ELF-1 (cell line): ENCODE results near the gene NFE2.
"Not testable (repeated sequence)": the region's sequence is repeated elsewhere in the genome, so short reads cannot be mapped to it uniquely, and the experiment has no call there.

Experiments
- DNase-seq: peaks from one replicate; pipeline ENCODE4 v3.0.0-alpha.2; 2016; ENCODE audit warnings: low read depth, low spot score

The NFE2 gene

GRCh38 chr12:54300732-54301427 is at the start of gene NFE2:
Gene NFE2 (minus strand): TSS chr12:54301015. CDS start chr12:54295248, 5,767 bp downstream.
- peak; percentile 98 for DNase-seq

- DNase-seq = no peak
These were observed 48.9 kb upstream of the NFE2 start for GRCh38 chr12:54349679-54350078.

DNA sequence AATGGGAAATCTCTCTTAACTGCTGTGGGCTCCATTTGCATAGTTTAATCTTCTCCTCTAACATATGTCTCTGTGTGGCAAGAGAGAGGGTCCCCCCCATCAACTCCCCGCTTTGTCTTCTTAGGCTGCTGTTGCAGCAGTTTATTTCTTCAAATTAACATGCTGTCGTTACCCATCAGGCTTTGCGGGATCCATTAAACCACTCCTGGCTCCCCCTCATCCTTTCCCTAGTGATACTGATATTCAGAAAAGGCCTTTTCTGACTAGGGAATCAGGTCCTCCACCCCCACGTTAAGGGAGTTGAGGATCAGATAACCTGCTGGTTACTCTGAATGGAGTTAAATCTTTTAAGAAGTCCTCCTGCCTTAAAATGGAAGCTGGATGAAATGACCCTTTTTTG is 48.2 kb upstream of the NFE2 start:
- DNase-seq = no peak

GRCh38 chr12:54341378-54342300 is 40.8 kb upstream of the NFE2 start:
- no peak for DNase-seq

- no peak for DNase-seq
These were observed 40.0 kb upstream of the NFE2 start for GRCh38 chr12:54340846-54341245.

DNA sequence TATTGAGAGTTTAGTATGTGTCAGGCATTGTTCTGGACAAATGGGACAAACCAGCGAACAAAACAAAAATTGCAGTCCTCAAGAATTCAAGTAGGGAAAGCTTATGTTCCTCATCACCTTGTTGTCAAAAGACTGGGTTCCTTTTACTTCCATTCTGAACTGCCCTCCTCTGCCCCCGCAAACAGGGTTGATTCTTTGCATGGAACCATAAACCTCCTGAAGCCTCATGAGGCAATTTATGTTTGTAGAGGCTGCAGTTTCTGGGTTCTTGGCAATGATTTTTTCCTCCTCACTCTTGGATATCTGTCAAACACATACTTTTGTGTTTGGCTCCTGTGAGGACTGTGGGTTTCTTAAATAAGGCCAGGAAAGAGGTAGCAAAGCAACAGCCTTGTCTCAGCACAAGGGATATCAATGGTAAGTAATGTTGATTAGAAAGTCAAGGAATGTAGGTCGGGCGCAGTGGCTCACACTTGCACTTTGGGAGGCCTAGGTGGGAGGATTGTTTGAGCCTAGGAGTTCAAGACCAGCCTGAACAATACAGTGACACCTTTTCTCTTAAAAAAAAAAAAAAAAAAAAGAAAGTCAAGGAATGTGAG is 38.0 kb upstream of the NFE2 start:
- no peak for DNase-seq

DNA sequence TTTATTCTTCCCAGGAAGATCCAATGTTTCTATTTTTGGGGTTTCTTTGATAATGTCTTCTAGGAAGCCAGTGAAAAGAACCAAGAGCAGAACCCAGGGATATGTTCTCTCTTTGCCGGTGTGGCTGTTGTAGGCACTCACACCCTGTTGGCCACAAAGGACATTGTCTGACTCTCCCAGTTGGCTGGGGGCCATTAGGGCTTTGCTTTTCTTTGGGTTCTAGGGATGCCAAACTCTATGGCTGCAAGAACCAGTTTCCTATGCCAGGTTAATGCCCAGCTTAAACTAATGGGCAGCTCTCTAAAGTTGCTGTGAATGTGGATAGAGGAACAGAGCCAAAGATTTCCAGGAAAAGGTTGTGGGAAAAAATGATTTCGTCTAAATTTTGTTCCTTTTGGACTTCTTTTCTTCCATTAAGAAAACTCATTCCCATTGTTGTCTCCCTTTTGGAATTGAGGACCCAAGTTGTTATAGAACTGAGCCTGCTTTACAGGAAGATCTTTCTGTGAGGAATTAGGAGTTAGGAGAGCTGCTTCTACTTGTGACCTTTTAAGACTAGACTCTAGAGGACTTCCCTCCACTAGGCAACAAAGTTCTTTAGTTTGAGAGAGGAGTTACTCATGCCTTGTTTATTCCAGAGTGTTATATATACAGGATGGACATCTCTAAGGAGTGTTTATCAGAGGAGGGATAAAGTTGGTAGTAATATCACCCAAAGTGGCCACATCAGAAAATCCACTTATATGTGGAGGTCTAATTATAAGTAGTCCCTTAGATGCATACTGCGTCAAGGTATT is 37.2 kb upstream of the NFE2 start:
- no peak for DNase-seq

- DNase-seq = no peak
These were observed 36.5 kb upstream of the NFE2 start for GRCh38 chr12:54337280-54337842.

- DNase-seq = no peak
These were observed 32.7 kb upstream of the NFE2 start for GRCh38 chr12:54333420-54334034.

- DNase-seq = no peak
These were observed 30.6 kb upstream of the NFE2 start for GRCh38 chr12:54331461-54331860.

DNA sequence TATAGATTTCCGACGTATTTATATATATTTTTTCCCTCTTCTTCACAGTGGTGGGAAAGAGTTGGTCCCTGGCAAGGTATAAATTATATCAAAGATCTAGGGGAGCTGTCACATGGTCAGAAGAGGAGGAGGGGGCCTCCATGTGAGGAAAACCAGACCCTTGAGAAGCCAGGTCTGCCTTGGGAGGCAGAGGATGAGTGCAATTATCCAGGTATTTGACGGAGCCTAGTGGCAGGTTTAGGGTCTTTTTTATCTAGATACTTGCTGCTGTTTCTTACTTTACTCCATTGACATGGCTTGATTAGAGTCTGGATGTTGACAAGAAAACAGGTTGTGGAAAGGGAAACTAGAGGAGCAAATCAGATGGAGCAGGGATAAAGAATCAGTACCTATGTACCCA is 29.6 kb upstream of the NFE2 start:
- peak; percentile 55 for DNase-seq

DNA sequence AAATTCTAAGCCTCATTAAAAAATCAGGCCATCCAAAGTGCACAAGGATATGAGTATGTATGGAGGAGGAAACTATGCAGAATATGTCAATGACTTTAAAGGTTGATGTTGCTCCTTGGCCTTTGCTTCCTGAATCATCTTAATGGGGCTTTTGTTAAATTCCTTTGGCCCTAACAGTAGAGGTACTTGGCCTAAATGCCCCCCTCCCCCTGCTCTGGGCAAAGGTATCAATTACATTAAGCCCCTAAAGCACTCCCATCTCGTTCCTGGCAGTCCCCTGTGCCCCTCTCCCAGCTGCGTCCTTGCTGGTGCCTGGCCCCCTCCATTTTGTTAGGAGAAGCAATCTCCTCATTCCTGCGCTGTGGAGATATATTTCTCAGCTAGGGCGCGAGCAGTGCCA is 28.9 kb upstream of the NFE2 start:
- no peak for DNase-seq

- no peak for DNase-seq
These were observed 28.0 kb upstream of the NFE2 start for GRCh38 chr12:54328595-54329337.

DNA sequence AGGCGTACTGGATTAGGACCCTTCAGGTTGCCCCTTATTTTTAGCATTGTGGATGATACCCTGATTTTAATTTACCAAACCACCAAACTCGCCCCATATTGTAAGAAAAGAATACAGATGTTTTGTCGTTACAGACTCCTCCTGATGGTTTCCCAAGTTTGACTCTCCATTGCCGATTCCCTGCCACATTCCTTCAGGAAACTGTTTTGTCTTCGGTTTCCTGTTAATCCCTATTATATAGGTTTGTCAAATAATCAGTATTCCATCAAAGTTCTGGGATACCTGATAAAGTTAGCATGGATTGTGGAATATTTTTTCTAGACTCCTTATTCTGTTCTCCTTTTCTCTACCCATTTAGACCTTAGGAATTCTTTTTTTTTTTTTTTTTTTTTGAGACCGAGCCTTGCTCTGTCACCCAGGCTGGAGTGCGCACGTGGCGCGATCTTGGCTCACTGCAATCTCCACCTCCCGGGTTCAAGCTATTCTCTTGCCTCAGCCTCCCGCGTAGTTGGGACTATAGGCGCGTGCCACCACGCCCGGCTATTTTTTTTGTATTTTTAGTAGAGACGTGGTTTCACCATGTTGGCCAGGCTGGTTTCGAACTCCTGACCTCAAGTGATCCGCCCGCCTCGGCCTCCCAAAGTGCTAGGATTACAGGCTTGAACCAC is 24.8 kb upstream of the NFE2 start:
- not testable (repeated sequence) for DNase-seq

DNA sequence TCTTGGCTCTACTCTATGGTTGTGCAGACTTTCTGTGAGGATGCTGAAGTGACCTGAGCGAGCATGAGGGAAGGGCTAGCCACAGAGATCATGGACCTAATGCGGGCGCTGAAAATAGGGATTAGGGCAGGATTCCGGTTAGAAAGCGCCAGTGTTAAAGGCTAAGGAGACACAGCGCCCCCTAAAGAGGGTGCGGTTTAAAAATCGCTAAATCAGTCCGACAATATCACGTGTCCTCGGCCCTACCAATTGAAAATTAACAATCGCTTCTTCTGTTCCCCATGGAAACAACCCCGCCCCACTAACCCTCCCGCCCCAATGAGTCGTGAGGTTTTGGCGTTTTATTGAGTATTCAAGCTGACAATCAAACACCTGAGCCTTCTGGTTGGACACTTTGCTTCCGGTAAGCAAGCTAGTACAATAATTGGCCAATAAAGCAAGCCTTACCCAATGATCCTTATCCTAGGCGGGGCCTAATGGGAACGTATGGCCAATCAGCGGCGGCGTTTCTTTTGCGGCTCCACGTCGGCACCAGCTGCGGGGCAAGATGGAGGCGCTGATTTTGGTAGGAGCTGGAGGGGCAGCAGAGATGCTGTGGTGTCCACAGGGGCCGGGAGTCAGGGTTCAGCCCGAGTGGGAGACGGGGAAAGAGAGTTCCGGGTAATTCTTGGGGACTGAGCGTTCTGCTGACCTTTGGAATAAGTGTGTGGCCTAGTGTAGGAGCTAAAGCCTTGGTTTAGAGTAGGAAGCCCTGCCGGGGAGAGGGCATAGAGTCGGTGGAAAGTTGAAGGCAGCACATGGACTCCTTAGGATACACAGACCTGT is 24.0 kb upstream of the NFE2 start, which contains the start of gene COPZ1:
COPZ1 (plus strand) TSS at position 515 of the 825 bp plus-strand sequence; CDS start at position 548, 33 bp downstream.
- peak; percentile 100 for DNase-seq

DNA sequence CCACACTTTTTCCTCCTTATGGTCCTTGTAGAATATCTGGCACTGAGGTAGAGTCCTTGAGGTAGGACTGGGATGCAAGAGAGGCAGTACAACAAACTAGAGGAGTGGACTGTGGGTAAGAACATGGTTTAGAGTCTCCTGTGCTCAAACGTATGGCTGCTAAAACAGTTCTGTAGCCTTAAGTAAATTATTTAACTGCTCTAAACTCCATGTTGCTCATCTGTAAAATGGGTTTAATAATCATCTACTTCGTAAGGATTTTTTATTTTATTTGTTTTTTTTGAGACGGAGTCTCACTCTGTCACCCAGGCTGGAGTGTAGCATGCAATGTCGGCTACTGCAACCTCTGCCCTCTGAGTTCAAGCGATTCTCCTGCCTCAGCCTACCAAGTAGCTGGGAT is 20.5 kb upstream of the NFE2 start:
- DNase-seq = no peak

DNA sequence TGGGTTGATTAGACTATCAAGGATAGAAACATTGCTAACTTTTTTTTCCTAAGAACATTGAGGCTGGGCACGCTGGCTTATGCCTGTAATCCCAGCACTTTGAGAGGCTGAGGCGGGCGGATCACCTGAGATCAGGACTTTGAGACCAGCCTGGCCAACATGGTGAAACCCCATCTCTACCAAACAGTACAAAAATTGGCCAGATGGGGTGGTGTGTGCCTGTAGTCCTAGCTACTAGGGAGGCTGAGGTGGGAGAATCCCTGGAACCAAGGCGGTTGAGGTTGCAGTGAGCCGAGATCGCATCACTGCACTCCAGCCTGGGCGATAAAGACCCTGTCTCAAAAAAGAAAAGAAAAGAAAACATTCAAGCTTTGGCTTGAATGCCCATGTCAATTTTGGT is 11.5 kb upstream of the NFE2 start:
- not testable (repeated sequence) for DNase-seq

DNA sequence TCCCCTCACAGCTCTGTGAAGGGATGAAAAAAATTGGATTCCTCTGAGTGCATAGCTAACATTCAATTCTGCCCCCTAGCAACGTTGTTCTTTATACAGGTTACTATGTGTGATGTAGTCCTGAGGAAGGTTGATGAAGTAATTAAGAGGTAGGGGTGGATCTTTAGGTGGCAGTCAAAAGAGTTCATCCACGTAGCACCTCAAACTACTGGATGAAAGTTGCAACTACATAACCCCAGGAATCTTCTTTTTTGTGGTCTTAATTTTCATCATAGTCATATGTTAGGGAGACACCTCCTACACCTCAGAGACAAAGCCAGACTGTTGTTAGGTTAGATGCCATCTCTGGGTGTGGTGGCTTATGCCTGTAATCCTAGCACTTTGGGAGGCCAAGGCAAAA is 10.2 kb upstream of the NFE2 start:
- no peak for DNase-seq
